Naive thymus-derived CD4-positive, alpha-beta T cell (primary cell): ENCODE results near the gene ASTN1. TPM values are rescaled to one million over a fixed set of nuclear protein-coding genes. Genes with fewer than 3 reads are reported as not detected.
A peak's percentile ranks its signal among the peaks of the same experiment; 100 is the strongest.

Experiments used
- ATAC-seq: fragments of 150-1000 bp; cut with Tn5 transposase; 2 replicates; pipeline ENCODE4 v1.10.0; 2021; ENCODE audit warnings: mild to moderate bottlenecking, moderate library complexity
- CTCF ChIA-PET: fragments of 350-600 bp; sonication (Branson Sonifier 250); formaldehyde crosslinking; loops from one replicate; lab custom pipeline; 2021; ENCODE audit warnings: antibody characterized with exemption; lab: Charles Lee
- POLR2A ChIA-PET: fragments of 350-600 bp; sonication (Branson Sonifier 250); formaldehyde crosslinking; loops from one replicate; lab custom pipeline; 2021; ENCODE audit warnings: antibody characterized with exemption, inconsistent platforms; lab: Charles Lee
- DNase-seq, 9 donors: peaks; one replicate each; pipeline versions ENCODE4 v3.0.0 to v3.0.0-alpha.2; 2020 to 2022; ENCODE audit warnings: mixed read lengths in 1 of 9
- H3K27ac ChIP-seq: one replicate; pipeline ENCODE4 v1.7.0; 2013; ENCODE audit warnings: mild to moderate bottlenecking, low read depth, low read length, moderate library complexity
- H3K27me3 ChIP-seq, 2 donors: one replicate each; pipeline ENCODE4 v1.7.0; 2013; ENCODE audit warnings: low read length in 2 of 2, mild to moderate bottlenecking in 2 of 2, moderate library complexity in 2 of 2; ENCODE audit not compliant: control insufficient read depth in 2 of 2, insufficient read depth in 2 of 2
- H3K36me3 ChIP-seq, 3 experiments: 1 replicate in 2 of 3; 2 replicates in 1 of 3; pipeline ENCODE4 v1.7.0; 2013; ENCODE audit warnings: low read length in 3 of 3, mild to moderate bottlenecking in 3 of 3, moderate library complexity in 1 of 3; ENCODE audit not compliant: insufficient read depth in 3 of 3, control insufficient read depth in 2 of 3
- H3K4me1 ChIP-seq, 2 donors: one replicate each; pipeline ENCODE4 v1.7.0; 2013; ENCODE audit warnings: low read length in 2 of 2, mild to moderate bottlenecking in 2 of 2, moderate library complexity in 1 of 2; ENCODE audit not compliant: control insufficient read depth in 2 of 2, insufficient read depth in 2 of 2
- H3K4me3 ChIP-seq: 2 replicates; pipeline ENCODE4 v1.7.0; 2013; ENCODE audit warnings: mild to moderate bottlenecking, low read length
- H3K9me3 ChIP-seq, 3 experiments: 1 replicate in 2 of 3; 2 replicates in 1 of 3; pipeline ENCODE4 v1.7.0; 2013; ENCODE audit warnings: low read length in 3 of 3; ENCODE audit not compliant: control insufficient read depth in 2 of 3
- H3K27ac Mint-ChIP-seq, 9 donors: one replicate each; pipeline ENCODE4 v1.8.0; 2020 to 2022; ENCODE audit warnings: mixed read lengths in 9 of 9, mild to moderate bottlenecking in 8 of 9, moderate library complexity in 5 of 9, inconsistent platforms in 2 of 9
- H3K27me3 Mint-ChIP-seq, 5 donors: one replicate each; pipeline ENCODE4 v1.8.0; 2021 to 2022; ENCODE audit warnings: mixed read lengths in 5 of 5, mild to moderate bottlenecking in 1 of 5
- H3K36me3 Mint-ChIP-seq, 5 donors: one replicate each; pipeline ENCODE4 v1.8.0; 2020 to 2022; ENCODE audit warnings: mixed read lengths in 5 of 5, mild to moderate bottlenecking in 3 of 5, inconsistent platforms in 1 of 5
- H3K4me1 Mint-ChIP-seq, 7 donors: one replicate each; pipeline ENCODE4 v1.8.0; 2020 to 2022; ENCODE audit warnings: mixed read lengths in 7 of 7, mild to moderate bottlenecking in 3 of 7, inconsistent platforms in 1 of 7
- H3K4me3 Mint-ChIP-seq, 10 donors: one replicate each; pipeline ENCODE4 v1.8.0; 2020 to 2022; ENCODE audit warnings: mild to moderate bottlenecking in 10 of 10, mixed read lengths in 10 of 10, moderate library complexity in 6 of 10, inconsistent platforms in 2 of 10
- H3K9me3 Mint-ChIP-seq, 11 donors: one replicate each; pipeline ENCODE4 v1.8.0; 2020 to 2022; ENCODE audit warnings: mixed read lengths in 11 of 11, mild to moderate bottlenecking in 4 of 11, inconsistent platforms in 1 of 11, moderate library complexity in 1 of 11
- intact Hi-C, 2 donors: fragments of 100-400 bp; cut with micrococcal nuclease; formaldehyde crosslinking; loops; one replicate each; pipeline ENCODE4 v1.15.1; 2023
- polyA plus RNA-seq, 2 donors: library from polyadenylated mRNA; unstranded; fragments of 300-500 nt; fragmentation: Illumina TruSeq; gene quantifications; one replicate each; pipeline ENCODE4 v1.2.3, GENCODE V29; 2021
- total RNA-seq, 6 experiments: library from RNA in 5 of 6; stranded (reverse) in 5 of 6; gene quantifications; 1 replicate in 5 of 6; 2 replicates in 1 of 6; pipeline ENCODE4 v1.2.3 and lab custom pipeline; 2021 to 2026

The ASTN1 gene
- total and polyA plus RNA-seq, 7 experiments from 2014 or later: 0.07 TPM; not detected in 6

- H3K36me3 Mint-ChIP-seq: no peaks in the 10 kb centered on the region
- no peaks in the 10 kb centered on the region for H3K4me1 Mint-ChIP-seq
These were observed 199.8 kb downstream of the ASTN1 start for GRCh38 chr1:176964687-176965086.

GRCh38 chr1:176963181-176963580 lies 201.3 kb downstream of the ASTN1 start:
- Mint-ChIP-seq H3K27me3 (no peaks in the 10 kb centered on the region), H3K27ac (no peak overlapping the region), H3K4me3 (no peak overlapping the region), H3K9me3 (peaks cover 0 to 4% (median 0%) of the 10 kb centered on the region in 11 donors), H3K4me1 (no peaks in the 10 kb centered on the region), H3K36me3 (no peaks in the 10 kb centered on the region)
- DNase-seq: no peak
- POLR2A ChIA-PET: no interaction called here
- H3K27ac ChIP-seq: no peak overlapping the region
- H3K4me1 ChIP-seq: no peaks in the 10 kb centered on the region
- no peaks in the 10 kb centered on the region for H3K9me3 ChIP-seq
- no peak overlapping the region for H3K4me3 ChIP-seq
- CTCF ChIA-PET: no interaction called here
- no peaks in the 10 kb centered on the region for H3K27me3 ChIP-seq
- intact Hi-C loops: no loop called here
- no peaks in the 10 kb centered on the region for H3K36me3 ChIP-seq
- no peak for ATAC-seq

More at GRCh38 chr1:176964687-176965086, 199.8 kb downstream of the ASTN1 start:
- Mint-ChIP-seq H3K9me3 (peaks cover 0 to 7% (median 0%) of the 10 kb centered on the region in 11 donors), H3K27me3 (no peaks in the 10 kb centered on the region), H3K27ac (no peak overlapping the region), H3K4me3 (no peak overlapping the region)
- no peak overlapping the region for H3K4me3 ChIP-seq
- ChIA-PET CTCF (no interaction called here), POLR2A (no interaction called here)
- DNase-seq (no peak), ATAC-seq (no peak)
- H3K27ac ChIP-seq: no peak overlapping the region
- H3K4me1 ChIP-seq: no peaks in the 10 kb centered on the region
- H3K9me3 ChIP-seq: no peaks in the 10 kb centered on the region
- no peaks in the 10 kb centered on the region for H3K27me3 ChIP-seq
- H3K36me3 ChIP-seq: no peaks in the 10 kb centered on the region
- intact Hi-C loops: no loop called here

- H3K36me3 ChIP-seq: no peaks in the 10 kb centered on the region
- H3K27me3 ChIP-seq: no peaks in the 10 kb centered on the region
- H3K9me3 ChIP-seq: no peaks in the 10 kb centered on the region
- no peak for ATAC-seq
- Mint-ChIP-seq H3K27ac (no peak overlapping the region), H3K4me1 (no peaks in the 10 kb centered on the region), H3K4me3 (no peak overlapping the region), H3K9me3 (peaks cover 0 to 4% (median 0%) of the 10 kb centered on the region in 11 donors), H3K27me3 (peaks cover 0 to 5% (median 0%) of the 10 kb centered on the region in 5 donors), H3K36me3 (no peaks in the 10 kb centered on the region)
- no peak for DNase-seq
- no peak overlapping the region for H3K4me3 ChIP-seq
- no peaks in the 10 kb centered on the region for H3K4me1 ChIP-seq
- no peak overlapping the region for H3K27ac ChIP-seq
- intact Hi-C loops: no loop called here
- ChIA-PET CTCF (no interaction called here), POLR2A (no interaction called here)
These were observed 202.8 kb downstream of the ASTN1 start for GRCh38 chr1:176961678-176962077.

- peaks cover 0 to 6% (median 0%) of the 10 kb centered on the region in 11 donors for H3K9me3 Mint-ChIP-seq
- Histone ChIP-seq H3K9me3 (no peaks in the 10 kb centered on the region), H3K36me3 (no peaks in the 10 kb centered on the region), H3K4me1 (no peaks in the 10 kb centered on the region), H3K27ac (no peak overlapping the region), H3K4me3 (no peak overlapping the region), H3K27me3 (no peaks in the 10 kb centered on the region)
- no peak overlapping the region for H3K4me3 Mint-ChIP-seq
- intact Hi-C loops: no loop called here
- no peaks in the 10 kb centered on the region for H3K36me3 Mint-ChIP-seq
- H3K27ac Mint-ChIP-seq: no peak overlapping the region
- ChIA-PET POLR2A (no interaction called here), CTCF (no interaction called here)
- H3K27me3 Mint-ChIP-seq: peaks cover 0 to 5% (median 0%) of the 10 kb centered on the region in 5 donors
- DNase-seq (no peak), ATAC-seq (no peak)
- no peaks in the 10 kb centered on the region for H3K4me1 Mint-ChIP-seq
These were observed 205.2 kb downstream of the ASTN1 start for GRCh38 chr1:176959191-176959820.

- DNase-seq (no peak), ATAC-seq (no peak)
- POLR2A ChIA-PET: no interaction called here
- no peaks in the 10 kb centered on the region for H3K4me1 Mint-ChIP-seq
- Histone ChIP-seq H3K4me3 (no peak overlapping the region), H3K27ac (no peak overlapping the region), H3K9me3 (no peaks in the 10 kb centered on the region), H3K27me3 (no peaks in the 10 kb centered on the region), H3K36me3 (no peaks in the 10 kb centered on the region), H3K4me1 (no peaks in the 10 kb centered on the region)
- H3K4me3 Mint-ChIP-seq: no peak overlapping the region
- intact Hi-C loops: no loop called here
- no peak overlapping the region for H3K27ac Mint-ChIP-seq
- H3K9me3 Mint-ChIP-seq: peaks cover 0 to 6% (median 0%) of the 10 kb centered on the region in 11 donors
- peaks cover 0 to 5% (median 0%) of the 10 kb centered on the region in 5 donors for H3K27me3 Mint-ChIP-seq
- CTCF ChIA-PET: no interaction called here
- no peaks in the 10 kb centered on the region for H3K36me3 Mint-ChIP-seq
These were observed 206.9 kb downstream of the ASTN1 start for GRCh38 chr1:176957603-176958002.

GRCh38 chr1:176954242-176954641 lies 210.3 kb downstream of the ASTN1 start:
- Histone ChIP-seq H3K27ac (no peak overlapping the region), H3K27me3 (no peaks in the 10 kb centered on the region), H3K36me3 (no peaks in the 10 kb centered on the region), H3K4me3 (no peak overlapping the region), H3K4me1 (no peaks in the 10 kb centered on the region), H3K9me3 (no peaks in the 10 kb centered on the region)
- H3K4me1 Mint-ChIP-seq: no peaks in the 10 kb centered on the region
- peaks cover 0 to 9% (median 3%) of the 10 kb centered on the region in 5 donors for H3K27me3 Mint-ChIP-seq
- H3K36me3 Mint-ChIP-seq: no peaks in the 10 kb centered on the region
- no peak overlapping the region for H3K27ac Mint-ChIP-seq
- ChIA-PET POLR2A (no interaction called here), CTCF (no interaction called here)
- intact Hi-C loops: no loop called here
- no peak for ATAC-seq
- DNase-seq: no peak
- H3K4me3 Mint-ChIP-seq: no peak overlapping the region
- peaks cover 0 to 8% (median 4%) of the 10 kb centered on the region in 11 donors for H3K9me3 Mint-ChIP-seq

GRCh38 chr1:176950736-176951324 lies 213.7 kb downstream of the ASTN1 start:
- H3K9me3 Mint-ChIP-seq: peaks cover 0 to 8% (median 2%) of the 10 kb centered on the region in 11 donors
- no peaks in the 10 kb centered on the region for H3K4me1 Mint-ChIP-seq
- H3K4me3 Mint-ChIP-seq: no peak overlapping the region
- Histone ChIP-seq H3K36me3 (no peaks in the 10 kb centered on the region), H3K4me1 (no peaks in the 10 kb centered on the region), H3K9me3 (no peaks in the 10 kb centered on the region), H3K27ac (no peak overlapping the region), H3K4me3 (no peak overlapping the region), H3K27me3 (no peaks in the 10 kb centered on the region)
- intact Hi-C loops: no loop called here
- peak overlapping the region in 1 of 9 donors; percentile 1 for H3K27ac Mint-ChIP-seq
- no peak for DNase-seq
- POLR2A ChIA-PET: no interaction called here
- peaks cover 0 to 8% (median 2%) of the 10 kb centered on the region in 5 donors for H3K27me3 Mint-ChIP-seq
- CTCF ChIA-PET: no interaction called here
- no peaks in the 10 kb centered on the region for H3K36me3 Mint-ChIP-seq
- no peak for ATAC-seq
